Measurements from ENCODE around the gene RUSF1. TPM values are rescaled to one million over a fixed set of nuclear protein-coding genes. Genes with fewer than 3 reads are reported as not detected.

RUSF1 gene
- total and polyA plus RNA-seq, 10 of the 15 experiments (the other 5 are each of a cell fraction or from before 2014, with no cell fraction given), result 0.20 to 46.3 (median 29.7) TPM

DNA sequence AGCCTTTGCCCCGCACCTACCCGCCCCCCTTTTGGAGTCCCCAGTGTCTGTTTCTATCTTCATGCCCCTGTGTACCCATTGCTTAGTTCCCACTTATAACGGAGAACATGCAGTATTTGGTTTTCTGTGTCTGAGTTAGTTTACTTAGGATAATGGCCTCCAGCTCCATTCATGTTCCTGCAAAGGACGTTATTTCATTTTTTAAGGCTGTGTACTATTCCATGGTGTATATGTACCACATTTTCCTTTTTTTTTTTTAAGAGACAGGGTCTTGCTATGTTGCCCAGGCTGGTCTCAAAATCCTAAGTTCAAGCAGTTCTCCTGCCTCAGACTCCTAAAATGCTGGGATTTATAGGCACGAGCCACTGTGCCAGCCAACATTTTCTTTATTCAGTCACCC lies 40.3 kb downstream of the RUSF1 start (continued):
- TF ChIP-seq, protein P1, sequence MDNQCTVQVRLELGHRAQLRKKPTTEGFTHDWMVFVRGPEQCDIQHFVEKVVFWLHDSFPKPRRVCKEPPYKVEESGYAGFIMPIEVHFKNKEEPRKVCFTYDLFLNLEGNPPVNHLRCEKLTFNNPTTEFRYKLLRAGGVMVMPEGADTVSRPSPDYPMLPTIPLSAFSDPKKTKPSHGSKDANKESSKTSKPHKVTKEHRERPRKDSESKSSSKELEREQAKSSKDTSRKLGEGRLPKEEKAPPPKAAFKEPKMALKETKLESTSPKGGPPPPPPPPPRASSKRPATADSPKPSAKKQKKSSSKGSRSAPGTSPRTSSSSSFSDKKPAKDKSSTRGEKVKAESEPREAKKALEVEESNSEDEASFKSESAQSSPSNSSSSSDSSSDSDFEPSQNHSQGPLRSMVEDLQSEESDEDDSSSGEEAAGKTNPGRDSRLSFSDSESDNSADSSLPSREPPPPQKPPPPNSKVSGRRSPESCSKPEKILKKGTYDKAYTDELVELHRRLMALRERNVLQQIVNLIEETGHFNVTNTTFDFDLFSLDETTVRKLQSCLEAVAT (IDR thresholded peaks at IDR 0.05), result no peak
- TF ChIP-seq, protein P2, sequence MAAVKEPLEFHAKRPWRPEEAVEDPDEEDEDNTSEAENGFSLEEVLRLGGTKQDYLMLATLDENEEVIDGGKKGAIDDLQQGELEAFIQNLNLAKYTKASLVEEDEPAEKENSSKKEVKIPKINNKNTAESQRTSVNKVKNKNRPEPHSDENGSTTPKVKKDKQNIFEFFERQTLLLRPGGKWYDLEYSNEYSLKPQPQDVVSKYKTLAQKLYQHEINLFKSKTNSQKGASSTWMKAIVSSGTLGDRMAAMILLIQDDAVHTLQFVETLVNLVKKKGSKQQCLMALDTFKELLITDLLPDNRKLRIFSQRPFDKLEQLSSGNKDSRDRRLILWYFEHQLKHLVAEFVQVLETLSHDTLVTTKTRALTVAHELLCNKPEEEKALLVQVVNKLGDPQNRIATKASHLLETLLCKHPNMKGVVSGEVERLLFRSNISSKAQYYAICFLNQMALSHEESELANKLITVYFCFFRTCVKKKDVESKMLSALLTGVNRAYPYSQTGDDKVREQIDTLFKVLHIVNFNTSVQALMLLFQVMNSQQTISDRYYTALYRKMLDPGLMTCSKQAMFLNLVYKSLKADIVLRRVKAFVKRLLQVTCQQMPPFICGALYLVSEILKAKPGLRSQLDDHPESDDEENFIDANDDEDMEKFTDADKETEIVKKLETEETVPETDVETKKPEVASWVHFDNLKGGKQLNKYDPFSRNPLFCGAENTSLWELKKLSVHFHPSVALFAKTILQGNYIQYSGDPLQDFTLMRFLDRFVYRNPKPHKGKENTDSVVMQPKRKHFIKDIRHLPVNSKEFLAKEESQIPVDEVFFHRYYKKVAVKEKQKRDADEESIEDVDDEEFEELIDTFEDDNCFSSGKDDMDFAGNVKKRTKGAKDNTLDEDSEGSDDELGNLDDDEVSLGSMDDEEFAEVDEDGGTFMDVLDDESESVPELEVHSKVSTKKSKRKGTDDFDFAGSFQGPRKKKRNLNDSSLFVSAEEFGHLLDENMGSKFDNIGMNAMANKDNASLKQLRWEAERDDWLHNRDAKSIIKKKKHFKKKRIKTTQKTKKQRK (IDR thresholded peaks at IDR 0.05; ENCODE audit: low read depth, low read length), result no peak

DNA sequence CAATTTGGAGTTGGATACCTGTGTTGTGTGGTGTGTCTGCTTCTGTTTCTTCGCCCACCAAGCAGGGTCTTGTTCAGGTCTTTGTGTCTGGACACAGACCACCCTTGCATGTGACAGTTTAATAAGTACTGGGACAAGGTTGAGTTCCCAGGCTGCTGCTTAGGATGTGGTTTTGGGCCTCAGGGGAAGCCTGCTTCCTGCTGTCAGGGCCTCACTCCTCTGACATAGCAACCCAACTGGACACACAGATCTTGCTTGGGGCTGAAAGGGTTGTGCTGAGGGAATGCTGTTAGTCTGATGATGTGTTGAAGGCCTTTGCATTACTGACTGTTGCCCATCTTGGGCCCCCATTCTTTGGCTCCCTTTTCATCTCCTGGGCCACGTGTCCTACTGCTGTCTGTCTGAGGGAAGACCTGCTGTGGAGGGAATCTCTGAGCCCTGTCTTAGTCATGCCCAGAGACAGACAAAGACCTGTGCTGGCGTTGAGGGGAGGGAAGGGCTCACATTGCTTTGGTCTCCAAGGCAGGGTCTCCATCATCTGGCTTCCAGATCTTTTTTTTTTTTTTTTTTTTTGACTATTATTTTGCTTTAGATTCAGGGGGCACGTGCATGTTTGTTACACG lies 40.9 kb downstream of the RUSF1 start:
- Histone ChIP-seq H3K27me3 (replicated peaks in 1 of 2; ENCODE audit: control insufficient read depth in 2 of 2, insufficient read depth in 2 of 2, low read length in 1 of 2) (no peaks in the 10 kb centered on the region; a peak in 1 of 4 replicates), H3K9me3 (replicated peaks; ENCODE audit: control insufficient read depth, insufficient read depth, low read length) (no peaks in the 10 kb centered on the region), H3K36me3 (ENCODE audit: control insufficient read depth in 2 of 2, insufficient read depth in 2 of 2, low read length in 1 of 2) (peaks cover 0 to 14% of the 10 kb centered on the region in 2 experiments; a peak in 3 of 4 replicates), H3K4me3 (no peak overlapping the region), H3K4me1 (ENCODE audit: control insufficient read depth, insufficient read depth, low read length) (0 out of 2 replicates have a peak, but pooled peaks cover 4% of the 10 kb centered on the region), H2AFZ (ENCODE audit: control insufficient read depth, low read depth, low read length) (no peak overlapping the region), H3K4me2 (ENCODE audit: control insufficient read depth, insufficient read depth) (no peak overlapping the region), H3K9ac (ENCODE audit: control insufficient read depth, insufficient read depth, low read length) (no peak overlapping the region), H3K79me2 (ENCODE audit: control insufficient read depth, insufficient read depth, low read length) (no peaks in the 10 kb centered on the region), H4K20me1 (ENCODE audit: control insufficient read depth, insufficient read depth) (no peaks in the 10 kb centered on the region), H3K27ac (ENCODE audit: control insufficient read depth, insufficient read depth) (peak overlapping the region; percentile 7; the same call in 1 of the 2 replicates)
- peak; percentile 71 for ATAC-seq
- POLR2A ChIA-PET, result no interaction called here
- SMC1A ChIA-PET (ENCODE audit: uncharacterized antibody, unreplicated experiment), result no interaction called here
- CTCF ChIA-PET, result no interaction called here
- no TSS peak for BruUV-seq (replicated peaks)
- intact Hi-C loops (cut with micrococcal nuclease; ENCODE audit: unreplicated experiment), result no loop called here
- peak; percentile 23 for FAIRE-seq
- no peak for DNase-seq (ENCODE audit: low read depth, low spot score)
- TF ChIP-seq RUNX3 (IDR thresholded peaks at IDR 0.05; ENCODE audit: low read length) (peak; percentile 81), POLR2A (IDR thresholded peaks at IDR 0.05; ENCODE audit: low read depth, low read length) (0 out of 2 replicates have a peak, but pooled peaks have one; percentile 28), CREB1 (IDR thresholded peaks at IDR 0.05; ENCODE audit: low read depth) (0 out of 2 replicates have a peak, but pooled peaks have one; percentile 13), MEF2B (IDR thresholded peaks at IDR 0.05; ENCODE audit: partially characterized antibody, poor library complexity, severe bottlenecking) (peak; percentile 74), NBN (IDR thresholded peaks at IDR 0.05) (no peak)
- 35% methylated on average over 4 of the region's 5 CpGs for WGBS (ENCODE audit: insufficient coverage, insufficient replicate concordance, low lambda C conversion rate, missing lambda C conversion rate)
- in situ Hi-C loops (cut with MboI), result no loop called here
- RAD21 ChIA-PET (ENCODE audit: unreplicated experiment), result no interaction called here

Data from GM12878 (cell line).